Measurements from ENCODE around the gene SLC9A9. TPM values are rescaled to one million over a fixed set of nuclear protein-coding genes. Genes with fewer than 3 reads are reported as not detected.

The SLC9A9 gene
- polyA plus RNA-seq, 1 experiment, result 2.4 TPM

GRCh38 chr3:143408771-143409170 is 439.5 kb downstream of the SLC9A9 start:
- H3K4me3 ChIP-seq (ENCODE audit: low read depth, low read length), result no peak overlapping the region
- POLR2A ChIA-PET, result no interaction called here
- H3K27me3 ChIP-seq (ENCODE audit: control insufficient read depth, insufficient read depth, low read length), result no peaks in the 10 kb centered on the region
- no peak for DNase-seq (ENCODE audit: low read depth)
- TF ChIP-seq CTCF (IDR thresholded peaks at IDR 0.05; ENCODE audit: insufficient read depth, low read depth, low read length), result no peak
- H3K36me3 ChIP-seq (ENCODE audit: control insufficient read depth, insufficient read depth, low read length), result no peaks in the 10 kb centered on the region
- CTCF ChIA-PET, result no interaction called here

GRCh38 chr3:143402602-143403001 is 445.7 kb downstream of the SLC9A9 start:
- POLR2A ChIA-PET, result no interaction called here
- no peaks in the 10 kb centered on the region for H3K36me3 ChIP-seq (ENCODE audit: control insufficient read depth, insufficient read depth, low read length)
- TF ChIP-seq CTCF (IDR thresholded peaks at IDR 0.05; ENCODE audit: insufficient read depth, low read depth, low read length), result no peak
- CTCF ChIA-PET, result no interaction called here
- no peak overlapping the region for H3K4me3 ChIP-seq (ENCODE audit: low read depth, low read length)
- no peak for DNase-seq (ENCODE audit: low read depth)
- no peaks in the 10 kb centered on the region for H3K27me3 ChIP-seq (ENCODE audit: control insufficient read depth, insufficient read depth, low read length)

- ChIA-PET CTCF (interaction anchor here (1.1 kb wide), 1 partner anchor 10 kb away, joined by 3 read pairs; no protein-coding TSS in a partner anchor), POLR2A (interaction anchor here (0.6 kb wide), 1 partner anchor 262 kb away, joined by 3 read pairs; no protein-coding TSS in a partner anchor)
- Histone ChIP-seq H3K4me3 (ENCODE audit: low read depth, low read length) (no peak overlapping the region), H3K36me3 (ENCODE audit: control insufficient read depth, insufficient read depth, low read length) (no peaks in the 10 kb centered on the region), H3K27me3 (ENCODE audit: control insufficient read depth, insufficient read depth, low read length) (no peaks in the 10 kb centered on the region)
- no peak for DNase-seq (ENCODE audit: low read depth)
- no peak for TF ChIP-seq CTCF (IDR thresholded peaks at IDR 0.05; ENCODE audit: insufficient read depth, low read depth, low read length)
These were observed 451.5 kb downstream of the SLC9A9 start for GRCh38 chr3:143396790-143397189.

- ChIA-PET POLR2A (no interaction called here), CTCF (interaction anchor here (0.7 kb wide), 1 partner anchor 268 kb away, joined by 3 read pairs; no protein-coding TSS in a partner anchor)
- TF ChIP-seq CTCF (IDR thresholded peaks at IDR 0.05; ENCODE audit: insufficient read depth, low read depth, low read length), result no peak
- Histone ChIP-seq H3K36me3 (ENCODE audit: control insufficient read depth, insufficient read depth, low read length) (no peaks in the 10 kb centered on the region), H3K27me3 (ENCODE audit: control insufficient read depth, insufficient read depth, low read length) (no peaks in the 10 kb centered on the region), H3K4me3 (ENCODE audit: low read depth, low read length) (no peak overlapping the region)
- no peak for DNase-seq (ENCODE audit: low read depth)
These were observed 458.9 kb downstream of the SLC9A9 start for GRCh38 chr3:143389388-143389787.

- H3K36me3 ChIP-seq (ENCODE audit: control insufficient read depth, insufficient read depth, low read length), result no peaks in the 10 kb centered on the region
- no peaks in the 10 kb centered on the region for H3K27me3 ChIP-seq (ENCODE audit: control insufficient read depth, insufficient read depth, low read length)
- no peak for DNase-seq (ENCODE audit: low read depth)
- ChIA-PET POLR2A (no interaction called here), CTCF (interaction anchor here (1.4 kb wide), 1 partner anchor 10 kb away, joined by 3 read pairs; no protein-coding TSS in a partner anchor)
- no peak overlapping the region for H3K4me3 ChIP-seq (ENCODE audit: low read depth, low read length)
- no peak for TF ChIP-seq CTCF (IDR thresholded peaks at IDR 0.05; ENCODE audit: insufficient read depth, low read depth, low read length)
These were observed 460.8 kb downstream of the SLC9A9 start for GRCh38 chr3:143387425-143387824.
